HG02885 (cell line): Measurements from ENCODE around the gene HUNK.
"Not testable (repeated sequence)": the region's sequence is repeated elsewhere in the genome, so short reads cannot be mapped to it uniquely, and the experiment has no call there.

Experiments used
- ATAC-seq: cut with Tn5 transposase; IDR thresholded peaks from one replicate; pipeline ENCODE4 v1.9.1; 2021; ENCODE audit warnings: mild to moderate bottlenecking; ENCODE audit not compliant: unreplicated experiment, poor library complexity

Gene HUNK

DNA sequence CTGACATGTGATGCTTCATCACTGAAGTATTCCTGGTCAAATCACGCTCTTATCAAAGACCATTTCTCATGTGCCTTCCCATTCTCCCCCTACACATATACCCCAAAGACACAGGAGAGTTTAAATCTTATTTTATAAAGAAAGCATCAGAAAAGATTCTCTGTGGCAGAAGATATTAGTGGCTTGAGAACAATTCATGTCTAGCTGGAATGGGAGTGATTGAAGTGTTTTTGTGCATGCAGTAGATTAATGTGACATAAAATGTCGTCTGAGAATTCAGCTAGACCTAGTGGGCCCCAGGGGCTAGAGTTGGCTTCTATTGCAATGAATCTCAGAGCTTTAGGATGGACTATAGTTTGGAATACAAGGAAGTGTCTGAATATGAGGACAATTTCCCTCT, 163.9 kb downstream of the HUNK start:
- no peak for ATAC-seq

DNA sequence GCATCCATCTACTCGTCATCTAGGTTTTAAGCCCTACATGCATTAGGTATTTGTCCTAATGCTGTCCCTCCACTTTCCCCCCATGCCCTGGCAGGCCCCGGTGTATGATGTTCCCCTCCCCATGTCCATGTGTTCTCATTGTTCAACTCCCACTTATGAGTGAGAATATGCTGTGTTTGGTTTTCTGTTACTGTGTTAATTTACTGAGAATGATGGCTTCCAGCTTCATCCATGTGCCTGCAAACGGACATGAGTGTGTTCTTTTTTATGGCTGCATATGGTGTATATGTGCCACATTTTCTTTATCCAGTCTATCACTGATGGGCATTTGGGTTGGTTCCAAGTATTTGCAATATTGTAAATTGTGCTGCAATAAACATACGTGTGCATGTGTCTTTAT, 165.9 kb downstream of the HUNK start:
- not testable (repeated sequence) for ATAC-seq

GRCh38 chr21:32043458-32043857, 170.6 kb downstream of the HUNK start:
- no peak for ATAC-seq

GRCh38 chr21:32044205-32045180, 171.7 kb downstream of the HUNK start:
- no peak for ATAC-seq

DNA sequence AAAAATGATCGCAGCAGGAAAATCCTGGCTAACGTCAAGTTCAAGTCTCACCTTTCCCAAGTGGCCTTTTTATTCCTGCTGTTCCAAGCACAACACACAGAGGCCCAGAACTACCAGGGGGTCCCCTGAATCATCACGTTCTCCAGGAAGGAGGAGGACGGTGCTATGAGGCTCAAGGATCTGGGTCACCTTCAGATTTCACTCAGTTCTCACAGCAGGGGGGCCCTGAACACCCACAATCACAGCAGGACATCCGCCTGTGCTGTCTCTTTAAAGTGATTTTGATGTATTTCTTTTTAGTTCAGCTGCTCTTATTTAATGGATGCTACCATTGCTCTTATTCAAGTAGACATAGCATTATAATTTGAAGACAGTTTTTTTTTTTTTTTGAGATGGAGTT, 173.4 kb downstream of the HUNK start:
- ATAC-seq, result no peak

DNA sequence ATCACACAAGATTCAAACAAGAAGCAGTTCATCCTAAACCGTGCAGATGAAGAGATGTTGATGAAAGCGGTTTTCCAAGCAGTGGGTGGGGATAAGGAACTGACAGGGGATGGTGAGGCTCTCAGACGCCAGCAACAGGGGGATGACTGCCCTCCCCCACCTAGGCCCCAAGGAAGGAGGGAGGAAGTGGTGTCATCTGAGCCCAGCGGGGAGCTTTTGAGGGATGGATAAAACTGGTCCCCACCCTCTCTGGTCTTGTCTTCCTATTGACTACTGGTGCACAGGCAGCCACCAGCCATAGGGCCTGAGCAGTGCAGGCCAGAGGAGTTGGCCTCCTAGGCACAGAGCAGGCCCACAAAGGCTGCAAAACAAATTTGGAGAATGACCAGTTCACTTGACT, 175.5 kb downstream of the HUNK start:
- no peak for ATAC-seq
